GM19099 (cell line): ENCODE data around the gene ATP8B4.

Experiments used
- POLR2A ChIP-seq: IDR thresholded peaks from 3 replicates; pipeline ENCODE4 v1.6.1; 2011; ENCODE audit warnings: low read depth; ENCODE audit not compliant: insufficient read length; ENCODE audit errors: extremely low read depth

Gene ATP8B4

DNA sequence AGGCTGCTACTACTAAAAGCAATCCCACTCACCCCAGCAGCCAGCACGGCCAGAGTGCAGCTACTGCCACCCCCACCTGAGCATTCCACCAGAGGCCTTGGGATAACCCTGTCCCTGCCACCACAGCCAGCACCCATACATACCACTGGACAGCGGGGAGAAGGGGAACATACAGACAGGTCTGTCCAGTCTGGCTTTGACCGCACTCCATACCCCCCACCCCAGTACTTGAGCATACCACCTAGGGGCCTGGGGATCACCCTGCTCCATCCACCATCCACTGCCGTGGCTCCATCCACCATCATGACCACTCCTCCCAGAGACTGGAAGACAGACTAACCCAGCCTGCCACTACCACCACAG lies 210.1 kb downstream of the ATP8B4 start:
- TF ChIP-seq POLR2A: no peak

- no peak for TF ChIP-seq POLR2A
These were observed 210.6 kb downstream of the ATP8B4 start for GRCh38 chr15:49908236-49908932.

DNA sequence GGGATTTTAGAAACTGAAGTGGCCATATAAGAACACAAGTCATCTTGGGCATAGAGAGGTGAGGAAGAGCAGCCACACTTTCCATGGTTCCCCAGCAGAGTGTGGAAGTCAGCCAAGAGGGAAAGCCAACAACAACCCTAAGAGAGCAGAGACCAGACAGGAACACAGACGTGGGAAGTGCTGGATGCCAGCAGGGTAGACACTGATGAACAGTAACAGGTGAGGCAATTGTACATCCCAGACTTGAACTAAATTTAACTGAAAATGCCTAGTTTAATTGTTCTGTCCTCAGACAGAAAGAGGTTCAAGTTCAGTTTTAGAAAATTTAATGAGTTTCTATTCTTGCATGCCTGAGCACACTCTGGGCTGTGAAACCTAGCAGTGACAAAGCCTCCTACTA lies 212.1 kb downstream of the ATP8B4 start:
- no peak for TF ChIP-seq POLR2A

GRCh38 chr15:49905221-49905620 lies 213.8 kb downstream of the ATP8B4 start:
- TF ChIP-seq POLR2A: no peak

GRCh38 chr15:49904296-49904695 lies 214.7 kb downstream of the ATP8B4 start:
- TF ChIP-seq POLR2A: no peak

GRCh38 chr15:49902685-49903501 lies 216.1 kb downstream of the ATP8B4 start:
- no peak for TF ChIP-seq POLR2A

DNA sequence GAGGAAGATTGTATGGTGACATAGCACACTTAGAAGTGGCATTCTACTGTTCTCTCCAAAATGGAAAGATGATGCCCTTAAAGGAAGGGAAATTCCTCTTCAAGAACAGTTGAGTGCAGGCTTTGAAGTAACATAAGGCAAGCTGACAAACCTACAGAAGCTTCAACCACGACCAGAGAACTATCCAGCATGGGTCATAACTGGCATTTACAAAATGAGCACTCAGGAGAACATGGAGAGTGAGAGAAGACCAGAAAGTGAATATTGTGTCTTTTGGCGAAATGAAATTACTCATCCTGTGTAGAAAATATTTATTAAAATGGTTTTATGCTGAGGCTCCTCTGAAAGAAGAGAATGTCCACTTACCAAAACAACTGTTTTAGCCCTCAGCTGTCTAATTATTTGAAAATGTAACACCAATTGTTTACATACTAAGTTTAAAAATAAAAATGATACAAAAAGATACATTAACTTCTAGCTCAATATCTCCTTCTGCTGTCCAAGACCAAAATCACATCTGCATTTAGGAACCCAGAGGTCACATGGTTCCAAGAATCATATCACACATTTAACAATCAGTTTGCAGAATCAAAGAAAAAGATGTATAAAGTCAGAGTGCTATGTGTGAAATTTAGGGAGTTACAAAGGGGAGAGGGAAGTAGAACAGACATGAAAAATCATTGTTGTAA lies 216.9 kb downstream of the ATP8B4 start:
- no peak for TF ChIP-seq POLR2A

DNA sequence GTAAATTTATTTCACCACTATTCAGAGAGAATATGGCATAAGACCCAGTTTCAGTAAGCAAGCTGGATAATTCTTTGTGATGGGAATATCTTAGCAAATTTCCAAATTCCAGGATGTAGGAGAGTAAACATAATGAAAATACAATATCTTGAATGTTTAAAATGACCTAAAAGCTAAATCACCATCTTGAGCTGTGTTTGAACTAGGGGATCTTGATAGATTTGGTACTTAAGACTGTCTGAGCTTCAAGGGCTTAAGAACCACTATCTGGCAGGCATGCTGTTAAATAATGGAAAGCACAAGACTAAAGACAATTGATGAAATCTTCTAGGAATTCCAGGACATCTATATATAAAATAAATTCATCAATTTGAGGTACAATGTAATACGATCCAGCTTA lies 217.7 kb downstream of the ATP8B4 start:
- no peak for TF ChIP-seq POLR2A

DNA sequence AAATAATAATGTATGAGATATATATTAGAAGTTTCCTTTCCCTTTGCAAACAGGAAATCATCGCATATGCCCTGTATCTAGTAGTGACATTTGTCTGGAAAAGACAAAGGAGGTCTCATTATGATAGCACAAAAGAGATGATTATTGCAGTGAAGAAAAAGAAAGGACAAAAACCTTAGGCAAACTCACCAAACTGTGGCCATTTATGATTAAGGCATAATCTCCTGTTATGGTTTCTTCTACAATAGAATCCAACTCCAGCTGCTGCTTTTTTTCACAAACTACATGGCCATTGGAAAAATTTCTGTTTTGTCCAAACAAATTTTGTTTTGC lies 218.2 kb downstream of the ATP8B4 start:
- TF ChIP-seq POLR2A: no peak

DNA sequence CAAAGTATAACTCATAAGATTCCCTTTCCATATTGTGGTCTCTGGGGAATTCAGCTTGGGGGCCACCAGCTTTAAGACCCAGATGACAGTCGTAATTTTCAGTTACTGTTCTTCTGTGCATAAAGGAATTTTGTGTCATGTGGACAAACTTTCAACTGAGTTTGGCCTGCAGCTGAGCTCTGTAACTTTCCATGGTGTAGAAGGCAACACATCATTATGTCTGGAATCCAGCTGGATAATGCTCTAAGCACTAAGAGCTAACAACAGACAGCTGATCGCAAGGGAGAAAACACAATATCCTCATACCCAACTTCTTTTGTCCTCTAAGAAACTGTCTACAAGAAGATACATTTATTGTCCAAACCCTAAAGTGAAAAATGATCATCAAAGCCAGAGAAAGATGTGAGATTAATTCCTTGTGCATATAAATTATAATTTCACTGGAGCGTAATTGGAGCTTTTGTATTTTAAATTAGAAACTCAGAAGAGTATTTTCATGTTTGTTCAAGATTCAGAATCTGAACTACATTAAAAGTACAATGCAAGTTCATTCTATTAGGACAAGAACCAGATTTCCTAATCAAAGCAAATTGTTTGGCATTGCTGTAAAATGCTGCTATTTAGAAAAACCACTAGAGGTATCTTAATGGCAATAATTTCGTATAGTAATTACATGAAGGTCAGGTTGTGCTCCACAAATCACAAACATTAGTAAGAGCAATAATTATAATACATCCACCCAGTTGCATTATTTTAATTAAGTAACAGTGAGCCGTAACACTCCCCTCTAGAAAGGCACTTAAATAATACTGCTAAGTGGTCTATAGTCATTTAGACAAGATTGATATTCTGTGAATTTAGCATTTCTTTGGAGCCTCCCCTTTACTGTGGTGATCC lies 218.8 kb downstream of the ATP8B4 start:
- no peak for TF ChIP-seq POLR2A

GRCh38 chr15:49898575-49899283 lies 220.3 kb downstream of the ATP8B4 start:
- TF ChIP-seq POLR2A: no peak

- TF ChIP-seq POLR2A: no peak
These were observed 220.9 kb downstream of the ATP8B4 start for GRCh38 chr15:49898097-49898496.

DNA sequence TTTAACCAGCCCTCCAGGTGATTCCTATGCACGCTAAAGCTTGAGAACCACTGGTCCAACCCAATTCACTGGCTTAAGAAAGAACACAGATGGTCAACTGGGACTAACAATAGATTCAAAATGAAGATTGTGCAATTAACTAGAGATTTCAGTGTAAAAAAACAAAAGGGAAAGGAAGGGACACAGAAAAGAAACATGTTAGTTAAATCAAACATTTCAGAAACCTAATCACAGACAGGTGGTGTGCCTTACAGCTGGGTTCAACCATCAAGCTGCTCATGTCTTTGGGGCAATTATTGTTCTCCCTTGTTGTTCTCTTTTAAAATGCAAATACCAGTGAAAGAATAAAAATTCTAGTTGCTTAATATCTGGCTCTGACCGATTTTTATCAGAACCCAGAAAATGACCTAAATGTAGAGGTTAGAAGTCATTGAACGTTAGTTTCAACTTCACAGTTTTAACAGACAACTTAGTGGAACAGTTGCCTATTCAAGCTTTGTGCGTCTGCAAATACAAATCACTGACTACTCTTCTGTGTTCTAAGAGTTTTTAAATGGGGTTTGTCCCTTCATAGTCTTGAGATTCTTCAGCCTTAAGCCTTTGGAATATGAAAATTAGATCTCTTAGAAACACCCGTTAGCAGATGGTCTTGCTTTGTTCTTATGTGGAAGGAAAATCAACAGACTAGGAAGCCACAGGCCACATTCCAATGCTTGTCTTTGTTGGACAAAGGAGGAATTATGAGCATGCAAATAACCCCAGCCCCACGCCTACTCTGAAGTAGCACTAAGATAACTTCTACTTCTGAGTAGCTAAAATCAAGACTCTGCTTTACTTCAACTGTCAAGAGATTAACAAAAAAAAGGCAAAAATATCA lies 223.4 kb downstream of the ATP8B4 start:
- no peak for TF ChIP-seq POLR2A
